HepG2 (cell line): ENCODE measurements around the gene SPTSSB. TPM values are rescaled to one million over a fixed set of nuclear protein-coding genes. Genes with fewer than 3 reads are reported as not detected.

Source experiments
- ARID5B ChIP-seq: IDR thresholded peaks from 2 replicates; pipeline ENCODE4 v1.4.0; 2020; ENCODE audit warnings: mild to moderate bottlenecking, missing genetic modification reagents
- BHLHE40 ChIP-seq: IDR thresholded peaks from 2 replicates; pipeline ENCODE4 v1.6.1; 2011; ENCODE audit warnings: low read length, improper control_type of control experiment
- GATA4 ChIP-seq: sonication (generic); IDR thresholded peaks from 2 replicates; pipeline ENCODE4 v1.6.1; 2016; ENCODE audit warnings: antibody characterized with exemption, low read depth, borderline replicate concordance
- KDM1A ChIP-seq: IDR thresholded peaks from 2 replicates; pipeline ENCODE4 v1.6.1; 2016; ENCODE audit warnings: missing compliant biosample characterization
- PAX8 ChIP-seq: sonication (generic); formaldehyde crosslinking; IDR thresholded peaks from 2 replicates; pipeline ENCODE4 v1.8.0; 2022; ENCODE audit warnings: mild to moderate bottlenecking, missing genetic modification reagents, borderline replicate concordance
- SMAD9 ChIP-seq: sonication (generic); formaldehyde crosslinking; IDR thresholded peaks from 2 replicates; pipeline ENCODE4 v1.5.1; 2020; ENCODE audit warnings: mild to moderate bottlenecking, missing genetic modification reagents
- TBX2 ChIP-seq: sonication (generic); formaldehyde crosslinking; IDR thresholded peaks from 2 replicates; pipeline ENCODE4 v1.5.0; 2020; ENCODE audit warnings: missing genetic modification reagents, mild to moderate bottlenecking, borderline replicate concordance
- TP53 ChIP-seq: sonication (generic); formaldehyde crosslinking; conservative IDR thresholded peaks from 2 replicates; pipeline ENCODE4 v1.4.0; 2020; ENCODE audit warnings: missing genetic modification reagents
- ZBTB40 ChIP-seq, 2 experiments: fragments of 450-650 bp in 1 of 2; sonication (generic) in 1 of 2; formaldehyde crosslinking in 1 of 2; IDR thresholded peaks; 2 replicates each; pipeline versions ENCODE4 v1.6.1 to v1.8.0; 2016 to 2022; ENCODE audit warnings: antibody characterized with exemption in 1 of 2, mild to moderate bottlenecking in 1 of 2, missing genetic modification reagents in 1 of 2
- ZEB1 ChIP-seq: IDR thresholded peaks from 2 replicates; pipeline ENCODE4 v1.6.1; 2012; ENCODE audit warnings: mild to moderate bottlenecking, low read depth, inconsistent platforms; ENCODE audit not compliant: insufficient replicate concordance
- ZFYVE20 ChIP-seq: sonication (generic); formaldehyde crosslinking; IDR thresholded peaks from 2 replicates; pipeline ENCODE4 v1.8.0; 2023; ENCODE audit warnings: low read depth, mild to moderate bottlenecking, moderate library complexity, missing genetic modification reagents, borderline replicate concordance
- ZNF205 ChIP-seq: IDR thresholded peaks from 2 replicates; pipeline ENCODE4 v1.6.1; 2018; ENCODE audit warnings: missing biosample characterization, missing genetic modification reagents
- ZNF251 ChIP-seq: sonication (generic); formaldehyde crosslinking; IDR thresholded peaks from 2 replicates; pipeline ENCODE4 v1.9.0; 2021; ENCODE audit warnings: mild to moderate bottlenecking, missing genetic modification reagents
- ZNF543 ChIP-seq: sonication (generic); formaldehyde crosslinking; IDR thresholded peaks from 2 replicates; pipeline ENCODE4 v1.4.0; 2020; ENCODE audit warnings: mild to moderate bottlenecking, missing genetic modification reagents
- ZNF567 ChIP-seq: sonication (generic); formaldehyde crosslinking; IDR thresholded peaks from 2 replicates; pipeline ENCODE4 v1.8.1; 2023; ENCODE audit warnings: mild to moderate bottlenecking, missing genetic modification reagents, borderline replicate concordance
- ZNF883 ChIP-seq: sonication (generic); formaldehyde crosslinking; IDR thresholded peaks from 2 replicates; pipeline ENCODE4 v1.5.1; 2020; ENCODE audit warnings: mild to moderate bottlenecking, missing genetic modification reagents; ENCODE audit errors: not compliant biosample characterization
- polyA plus RNA-seq, 8 experiments: library from polyadenylated mRNA; depleted of rRNA in 3 of 8; stranded (reverse) in 7 of 8; unstranded in 1 of 8; fragments of >200 nt; fragmentation: Illumina TruSeq in 4 of 8; extraction: Trizol in 4 of 8; gene quantifications; 2 replicates each; pipeline versions ENCODE4 v1.2.1 to v1.2.3, GENCODE V29; 2011 to 2016; ENCODE audit warnings: low read depth in 4 of 8, missing spikeins in 1 of 8, mixed read lengths in 1 of 8; ENCODE audit not compliant: insufficient read depth in 1 of 8
- total RNA-seq, 5 experiments: library from RNA; depleted of rRNA; stranded (reverse); fragments of >200 nt; fragmentation: Illumina TruSeq; extraction: Trizol; gene quantifications; 2 replicates each; pipeline ENCODE4 v1.2.3, GENCODE V29; 2016; ENCODE audit warnings: low read depth in 1 of 5

Gene SPTSSB
- total and polyA plus RNA-seq, 2 of the 13 experiments (the other 11 are each of a cell fraction or from before 2014, with no cell fraction given), result 0.51 to 2.4 TPM

GRCh38 chr3:161371441-161372320 is at the start of gene SPTSSB (continued):
- no peak for TF ChIP-seq PAX8 (CRISPR knock-in tag)
- 0 out of 2 replicates have a peak, but pooled peaks have one; percentile 24 for TF ChIP-seq ZFYVE20
- TF ChIP-seq ZNF883, result peak; percentile 18
- no peak for TF ChIP-seq KDM1A (CRISPR knock-in tag)
- peak; percentile 57; the same call in 1 of the 2 replicates for TF ChIP-seq TBX2 (CRISPR knock-in tag)
- peak; percentile 34; the same call in 1 of the 2 replicates for TF ChIP-seq ZNF543 (CRISPR knock-in tag)
- TF ChIP-seq GATA4, result no peak
- TF ChIP-seq ZBTB40 (IDR thresholded peaks at IDR 0.05), result no peak
- TF ChIP-seq ZBTB40 (CRISPR knock-in tag; IDR thresholded peaks at IDR 0.05), result no peak
- no peak for TF ChIP-seq SMAD9 (CRISPR knock-in tag)
- TF ChIP-seq ZNF251 (CRISPR knock-in tag), result no peak
- TF ChIP-seq BHLHE40, result no peak
- TF ChIP-seq ARID5B (CRISPR knock-in tag), result 0 out of 2 replicates have a peak, but pooled peaks have one; percentile 8
- TF ChIP-seq TP53 (CRISPR knock-in tag), result no peak
- peak; percentile 42 for TF ChIP-seq ZEB1
- no peak for TF ChIP-seq ZNF205
- TF ChIP-seq ZNF567, result no peak
